ENCODE measurements around the gene ACOXL.

Gene ACOXL

GRCh38 chr2:110794390-110794789, 62.0 kb downstream of the ACOXL start:
- DNase-seq (ENCODE audit: low read depth in 2 of 2), result no peak

GRCh38 chr2:110794951-110795350, 62.6 kb downstream of the ACOXL start:
- DNase-seq (ENCODE audit: low read depth in 2 of 2), result no peak

GRCh38 chr2:110796716-110797301, 64.4 kb downstream of the ACOXL start:
- DNase-seq (ENCODE audit: low read depth in 2 of 2), result no peak

- no peak for DNase-seq (ENCODE audit: low read depth in 2 of 2)
Observed at GRCh38 chr2:110799376-110799775, 67.0 kb downstream of the ACOXL start.

GRCh38 chr2:110800611-110801402, 68.4 kb downstream of the ACOXL start:
- DNase-seq (ENCODE audit: low read depth in 2 of 2), result no peak

GRCh38 chr2:110802208-110802932, 70.0 kb downstream of the ACOXL start:
- no peak for DNase-seq (ENCODE audit: low read depth in 2 of 2)

GRCh38 chr2:110804433-110804832, 72.1 kb downstream of the ACOXL start:
- no peak for DNase-seq (ENCODE audit: low read depth in 2 of 2)

GRCh38 chr2:110804915-110805314, 72.5 kb downstream of the ACOXL start:
- peak; percentile 36 to 49 for DNase-seq (ENCODE audit: low read depth in 2 of 2)

GRCh38 chr2:110805894-110806452, 73.6 kb downstream of the ACOXL start:
- no peak for DNase-seq (ENCODE audit: low read depth in 2 of 2)

- no peak for DNase-seq (ENCODE audit: low read depth in 2 of 2)
Observed at GRCh38 chr2:110807522-110807921, 75.1 kb downstream of the ACOXL start.

GRCh38 chr2:110810404-110810803, 78.0 kb downstream of the ACOXL start:
- no peak for DNase-seq (ENCODE audit: low read depth in 2 of 2)

GRCh38 chr2:110812726-110813645, 80.6 kb downstream of the ACOXL start:
- no peak for DNase-seq (ENCODE audit: low read depth in 2 of 2)

GRCh38 chr2:110813896-110814295, 81.5 kb downstream of the ACOXL start:
- DNase-seq (ENCODE audit: low read depth in 2 of 2), result no peak

- no peak for DNase-seq (ENCODE audit: low read depth in 2 of 2)
Observed at GRCh38 chr2:110815938-110816337, 83.6 kb downstream of the ACOXL start.

- DNase-seq (ENCODE audit: low read depth in 2 of 2), result no peak
Observed at GRCh38 chr2:110816404-110817365, 84.3 kb downstream of the ACOXL start.

GRCh38 chr2:110818767-110819481, 86.6 kb downstream of the ACOXL start:
- DNase-seq (ENCODE audit: low read depth in 2 of 2), result no peak

- DNase-seq (ENCODE audit: low read depth in 2 of 2), result no peak
Observed at GRCh38 chr2:110819711-110820110, 87.3 kb downstream of the ACOXL start.

- DNase-seq (ENCODE audit: low read depth in 2 of 2), result no peak
Observed at GRCh38 chr2:110820128-110820527, 87.8 kb downstream of the ACOXL start.

- DNase-seq (ENCODE audit: low read depth in 2 of 2), result no peak
Observed at GRCh38 chr2:110823165-110823564, 90.8 kb downstream of the ACOXL start.

GRCh38 chr2:110827511-110827910, 95.1 kb downstream of the ACOXL start:
- DNase-seq (ENCODE audit: low read depth in 2 of 2), result no peak

Measured in stimulated activated CD8-positive, alpha-beta memory T cell treated with anti-CD3 and anti-CD28 coated beads, Interleukin-7, amount 100 ng/mL, for 4 hours (primary cell).